Adrenal gland (tissue), 12 donors: ENCODE measurements around the gene OSBPL7. TPM values are rescaled to one million over a fixed set of nuclear protein-coding genes. Genes with fewer than 3 reads are reported as not detected.

Source experiments
- DNase-seq, 7 donors: peaks; one replicate each; pipeline ENCODE4 v3.0.0-alpha.2; 2019 to 2020
- H3K27ac ChIP-seq, 5 donors: fragments of 200-600 bp; sonication (generic) in 4 of 5; 1 replicate in 3 of 5; 2 replicates in 2 of 5; pipeline versions ENCODE4 v1.5.1 to v1.8.0; 2016 to 2020; ENCODE audit warnings: mild to moderate bottlenecking in 1 of 5
- H3K27me3 ChIP-seq: fragments of 200-600 bp; 2 replicates; pipeline ENCODE4 v1.8.0; 2021
- H3K36me3 ChIP-seq, 2 donors: fragments of 200-600 bp; replicated peaks in 1 of 2; 1 replicate in 1 of 2; 2 replicates in 1 of 2; pipeline versions ENCODE4 v1.5.1 to v1.8.0; 2018 to 2022
- H3K4me1 ChIP-seq, 2 donors: fragments of 200-600 bp; replicated peaks in 1 of 2; 1 replicate in 1 of 2; 2 replicates in 1 of 2; pipeline versions ENCODE4 v1.5.1 to v1.8.0; 2018 to 2021
- H3K4me3 ChIP-seq, 4 donors: fragments of 200-600 bp; sonication (generic) in 3 of 4; one replicate each; pipeline ENCODE4 v1.5.1; 2016 to 2018
- H3K9me3 ChIP-seq, 3 donors: fragments of 200-600 bp; sonication (generic) in 1 of 3; replicated peaks in 1 of 3; 1 replicate in 2 of 3; 2 replicates in 1 of 3; pipeline versions ENCODE4 v1.5.1 to v1.8.0; 2016 to 2021
- CTCF ChIP-seq, 6 experiments: fragments of 450-650 bp in 4 of 6; fragments of 200-600 bp in 2 of 6; sonication (generic) in 1 of 6; IDR thresholded peaks; 1 replicate in 5 of 6; 2 replicates in 1 of 6; pipeline versions ENCODE4 v1.5.1 to v1.8.0; 2016 to 2021; ENCODE audit warnings: antibody characterized with exemption in 6 of 6, mild to moderate bottlenecking in 2 of 6, moderate library complexity in 1 of 6
- POLR2A ChIP-seq, 2 donors: fragments of 450-650 bp; IDR thresholded peaks; one replicate each; pipeline ENCODE4 v1.6.1; 2017; ENCODE audit warnings: antibody characterized with exemption in 2 of 2, mild to moderate bottlenecking in 2 of 2, moderate library complexity in 1 of 2
- WGBS, 4 donors: extraction: QIAGEN DNeasy Blood & Tissue Kit in 2 of 4; methylation state at CpG; one replicate each; pipeline versions ENCODE4 v1.1.5 to v1.1.7; 2013 to 2017; 5-methylcytosine and 5-hydroxymethylcytosine counted together
- intact Hi-C, 2 donors: fragments of 100-400 bp; cut with DNase I; formaldehyde crosslinking; loops; one replicate each; pipeline versions ENCODE4 v1.14.1 to v1.15.0; 2022 to 2023
- polyA plus RNA-seq, 3 donors: library from polyadenylated mRNA; stranded (reverse); fragments of 200-250 nt in 2 of 3; fragments of 350-450 nt in 1 of 3; fragmentation: Illumina TruSeq in 1 of 3; extraction: RNeasy Lipid Tissue Mini Kit (QIAGEN cat#74804) in 1 of 3; gene quantifications; one replicate each; pipeline ENCODE4 v1.2.3, GENCODE V29; 2013 to 2014
- total RNA-seq, 9 donors: library from RNA; depleted of rRNA in 4 of 9; stranded (reverse); fragments of >200 nt in 4 of 9; fragments of 120-200 nt in 1 of 9; fragmentation: NEBNext Ultra II Directional in 1 of 9; extraction: Animal tissue kit (Norgen Biotek cat#: 25700) in 1 of 9; gene quantifications; one replicate each; pipeline versions ENCODE4 v1.1.0 to v1.2.4, GENCODE V29; 2013 to 2023
- donor health status: healthy with polysubstance abuse.
- donor health status: Bipolar disorder and iron deficiency.
- donor health status: DM: yes; HTN: yes; CAD: no.
- donor health status: DM: no; HTN: no; CAD: no.
- donor health status: DM: no; HTN: no; CAD: no.
- donor health status: DM: yes; HTN: yes; CAD: no.

Gene OSBPL7
- total and polyA plus RNA-seq, 12 donors: 2.0 to 22.4 (median 6.6) TPM

GRCh38 chr17:47829870-47830269 lies 8.3 kb upstream of the OSBPL7 start:
- peaks cover 6 to 16% of the 10 kb centered on the region in 2 donors for H3K4me1 ChIP-seq
- H3K9me3 ChIP-seq: no peaks in the 10 kb centered on the region
- H3K4me3 ChIP-seq: no peak overlapping the region
- intact Hi-C loops: no loop called here
- H3K27me3 ChIP-seq: no peaks in the 10 kb centered on the region
- H3K36me3 ChIP-seq: peaks cover 0 to 36% of the 10 kb centered on the region in 2 donors
- no peak for DNase-seq
- TF ChIP-seq POLR2A (IDR thresholded peaks at IDR 0.05) (no peak), CTCF (IDR thresholded peaks at IDR 0.05) (no peak)
- no peak overlapping the region for H3K27ac ChIP-seq
- 79 to 94% (median 90%) methylated on average over 3 of the region's 3 CpGs for WGBS, 4 donors

- TF ChIP-seq CTCF (IDR thresholded peaks at IDR 0.05) (no peak), POLR2A (IDR thresholded peaks at IDR 0.05) (no peak)
- peaks cover 11 to 12% of the 10 kb centered on the region in 2 donors for H3K4me1 ChIP-seq
Measured at GRCh38 chr17:47823519-47823918, 1.9 kb upstream of the OSBPL7 start.

GRCh38 chr17:47822785-47823184 lies 1.2 kb upstream of the OSBPL7 start:
- peaks cover 0 to 50% of the 10 kb centered on the region in 2 donors for H3K36me3 ChIP-seq

More at GRCh38 chr17:47823519-47823918, 1.9 kb upstream of the OSBPL7 start:
- Histone ChIP-seq H3K9me3 (no peaks in the 10 kb centered on the region), H3K27ac (no peak overlapping the region), H3K36me3 (peaks cover 0 to 56% of the 10 kb centered on the region in 2 donors), H3K27me3 (no peaks in the 10 kb centered on the region), H3K4me3 (no peak overlapping the region)
- DNase-seq: no peak
- intact Hi-C loops: no loop called here
- 89 to 93% (median 92%) methylated on average over 4 of the region's 4 CpGs for WGBS, 4 donors

GRCh38 chr17:47821031-47821423 lies 567 bp downstream of the OSBPL7 start:
- Histone ChIP-seq H3K27me3 (no peaks in the 10 kb centered on the region), H3K9me3 (no peaks in the 10 kb centered on the region), H3K4me3 (peak overlapping the region in 2 of 4 donors; percentile 28 to 51), H3K36me3 (peaks cover 0 to 37% of the 10 kb centered on the region in 2 donors), H3K27ac (peak overlapping the region in 1 of 5 donors; percentile 30), H3K4me1 (peaks cover 11 to 12% of the 10 kb centered on the region in 2 donors)
- intact Hi-C loops: no loop called here
- no peak for DNase-seq
- TF ChIP-seq CTCF (IDR thresholded peaks at IDR 0.05) (no peak), POLR2A (IDR thresholded peaks at IDR 0.05) (no peak)
- 17 to 33% (median 23%) methylated on average over 1 to 4 of the region's 4 CpGs for WGBS, 4 donors

More at GRCh38 chr17:47822785-47823184, 1.2 kb upstream of the OSBPL7 start:
- no peak overlapping the region for H3K27ac ChIP-seq
- DNase-seq: no peak
- H3K4me1 ChIP-seq: peaks cover 11 to 12% of the 10 kb centered on the region in 2 donors
- H3K9me3 ChIP-seq: no peaks in the 10 kb centered on the region
- 89 to 94% (median 93%) methylated on average over 4 of the region's 4 CpGs; no CpG with 5 or more reads in 1 of the 4 donors for WGBS, 4 donors
- no peaks in the 10 kb centered on the region for H3K27me3 ChIP-seq
- TF ChIP-seq CTCF (IDR thresholded peaks at IDR 0.05): no peak
- intact Hi-C loops: no loop called here
- no peak overlapping the region for H3K4me3 ChIP-seq
